ENCODE measurements around the gene ANKRD55.

DNA sequence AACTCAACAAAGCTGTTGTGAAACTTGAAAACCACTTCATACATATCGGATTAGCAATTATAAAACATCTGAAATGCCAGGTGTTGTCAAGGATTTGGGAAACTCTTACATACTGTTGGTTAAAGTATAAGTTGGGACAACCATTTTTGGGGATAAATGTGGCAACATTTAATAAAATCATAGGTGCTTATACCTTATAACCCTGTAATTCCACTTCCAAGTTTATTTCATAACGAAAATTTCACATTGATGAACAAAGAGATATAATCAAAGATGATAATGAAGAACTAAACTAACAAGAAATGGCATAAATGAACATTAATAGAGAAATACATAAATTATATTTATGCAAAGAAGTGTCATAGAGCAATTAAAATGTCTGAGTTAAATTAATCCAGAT, 54.3 kb downstream of the ANKRD55 start:
- no peak for TF ChIP-seq EZH2 (IDR thresholded peaks at IDR 0.05; ENCODE audit: low read length, unreplicated experiment)
- TF ChIP-seq, protein P1, sequence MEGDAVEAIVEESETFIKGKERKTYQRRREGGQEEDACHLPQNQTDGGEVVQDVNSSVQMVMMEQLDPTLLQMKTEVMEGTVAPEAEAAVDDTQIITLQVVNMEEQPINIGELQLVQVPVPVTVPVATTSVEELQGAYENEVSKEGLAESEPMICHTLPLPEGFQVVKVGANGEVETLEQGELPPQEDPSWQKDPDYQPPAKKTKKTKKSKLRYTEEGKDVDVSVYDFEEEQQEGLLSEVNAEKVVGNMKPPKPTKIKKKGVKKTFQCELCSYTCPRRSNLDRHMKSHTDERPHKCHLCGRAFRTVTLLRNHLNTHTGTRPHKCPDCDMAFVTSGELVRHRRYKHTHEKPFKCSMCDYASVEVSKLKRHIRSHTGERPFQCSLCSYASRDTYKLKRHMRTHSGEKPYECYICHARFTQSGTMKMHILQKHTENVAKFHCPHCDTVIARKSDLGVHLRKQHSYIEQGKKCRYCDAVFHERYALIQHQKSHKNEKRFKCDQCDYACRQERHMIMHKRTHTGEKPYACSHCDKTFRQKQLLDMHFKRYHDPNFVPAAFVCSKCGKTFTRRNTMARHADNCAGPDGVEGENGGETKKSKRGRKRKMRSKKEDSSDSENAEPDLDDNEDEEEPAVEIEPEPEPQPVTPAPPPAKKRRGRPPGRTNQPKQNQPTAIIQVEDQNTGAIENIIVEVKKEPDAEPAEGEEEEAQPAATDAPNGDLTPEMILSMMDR (conservative IDR thresholded peaks at IDR 0.05; ENCODE audit: low read depth, low read length) = no peak
